HG02973 (cell line): ENCODE data around the gene TOLLIP.
"Not testable (repeated sequence)": the region's sequence is repeated elsewhere in the genome, so short reads cannot be mapped to it uniquely, and the experiment has no call there.

Source experiments
- ATAC-seq: cut with Tn5 transposase; IDR thresholded peaks from one replicate; pipeline ENCODE4 v1.9.1; 2021; ENCODE audit warnings: moderate library complexity; ENCODE audit not compliant: unreplicated experiment

The TOLLIP gene

GRCh38 chr11:1252371-1253102 is 56.9 kb downstream of the TOLLIP start:
- no peak for ATAC-seq

GRCh38 chr11:1251236-1251770 is 58.1 kb downstream of the TOLLIP start:
- ATAC-seq, result no peak

GRCh38 chr11:1250411-1250810 is 59.0 kb downstream of the TOLLIP start:
- not testable (repeated sequence) for ATAC-seq

GRCh38 chr11:1248951-1249350 is 60.5 kb downstream of the TOLLIP start:
- not testable (repeated sequence) for ATAC-seq

- not testable (repeated sequence) for ATAC-seq
Observed at GRCh38 chr11:1247026-1247425, 62.4 kb downstream of the TOLLIP start.

- not testable (repeated sequence) for ATAC-seq
Observed at GRCh38 chr11:1246301-1246700, 63.1 kb downstream of the TOLLIP start.

- not testable (repeated sequence) for ATAC-seq
Observed at GRCh38 chr11:1245717-1246116, 63.7 kb downstream of the TOLLIP start.

- not testable (repeated sequence) for ATAC-seq
Observed at GRCh38 chr11:1244557-1244956, 64.9 kb downstream of the TOLLIP start.

- not testable (repeated sequence) for ATAC-seq
Observed at GRCh38 chr11:1243521-1243920, 65.9 kb downstream of the TOLLIP start.

GRCh38 chr11:1242751-1243150 is 66.7 kb downstream of the TOLLIP start:
- not testable (repeated sequence) for ATAC-seq

- no peak for ATAC-seq
Observed at GRCh38 chr11:1242289-1242688, 67.1 kb downstream of the TOLLIP start.

GRCh38 chr11:1241706-1242105 is 67.7 kb downstream of the TOLLIP start:
- no peak for ATAC-seq

- no peak for ATAC-seq
Observed at GRCh38 chr11:1240771-1241170, 68.7 kb downstream of the TOLLIP start.

GRCh38 chr11:1239596-1240205 is 69.7 kb downstream of the TOLLIP start:
- no peak for ATAC-seq

GRCh38 chr11:1238767-1239595 is 70.5 kb downstream of the TOLLIP start:
- ATAC-seq, result no peak

- ATAC-seq, result no peak
Observed at GRCh38 chr11:1237851-1238250, 71.6 kb downstream of the TOLLIP start.

- no peak for ATAC-seq
Observed at GRCh38 chr11:1237128-1237580, 72.3 kb downstream of the TOLLIP start.

- no peak for ATAC-seq
Observed at GRCh38 chr11:1236316-1237127, 72.9 kb downstream of the TOLLIP start.

- no peak for ATAC-seq
Observed at GRCh38 chr11:1235901-1236315, 73.5 kb downstream of the TOLLIP start.

- ATAC-seq, result no peak
Observed at GRCh38 chr11:1235306-1235900, 74.0 kb downstream of the TOLLIP start.
